Vagina (tissue), 2 donors: ENCODE data around the gene MIPEP.

ENCODE experiments used
- CTCF ChIP-seq, 3 experiments: fragments of 450-650 bp in 2 of 3; fragments of 200-600 bp in 1 of 3; sonication (generic) in 1 of 3; IDR thresholded peaks; one replicate each; pipeline ENCODE4 v1.5.1; 2017 to 2019; ENCODE audit warnings: antibody characterized with exemption in 3 of 3, mild to moderate bottlenecking in 2 of 3, moderate library complexity in 2 of 3
- POLR2A ChIP-seq, 2 donors: fragments of 450-650 bp; IDR thresholded peaks; one replicate each; pipeline ENCODE4 v1.6.1; 2017; ENCODE audit warnings: antibody characterized with exemption in 2 of 2, mild to moderate bottlenecking in 2 of 2, moderate library complexity in 2 of 2
- POLR2AphosphoS5 ChIP-seq, 2 donors: sonication (generic); formaldehyde crosslinking; IDR thresholded peaks; one replicate each; pipeline ENCODE4 v1.9.0; 2017; ENCODE audit warnings: antibody characterized with exemption in 2 of 2, mild to moderate bottlenecking in 2 of 2, low read depth in 1 of 2; ENCODE audit not compliant: insufficient read depth in 1 of 2

DNA sequence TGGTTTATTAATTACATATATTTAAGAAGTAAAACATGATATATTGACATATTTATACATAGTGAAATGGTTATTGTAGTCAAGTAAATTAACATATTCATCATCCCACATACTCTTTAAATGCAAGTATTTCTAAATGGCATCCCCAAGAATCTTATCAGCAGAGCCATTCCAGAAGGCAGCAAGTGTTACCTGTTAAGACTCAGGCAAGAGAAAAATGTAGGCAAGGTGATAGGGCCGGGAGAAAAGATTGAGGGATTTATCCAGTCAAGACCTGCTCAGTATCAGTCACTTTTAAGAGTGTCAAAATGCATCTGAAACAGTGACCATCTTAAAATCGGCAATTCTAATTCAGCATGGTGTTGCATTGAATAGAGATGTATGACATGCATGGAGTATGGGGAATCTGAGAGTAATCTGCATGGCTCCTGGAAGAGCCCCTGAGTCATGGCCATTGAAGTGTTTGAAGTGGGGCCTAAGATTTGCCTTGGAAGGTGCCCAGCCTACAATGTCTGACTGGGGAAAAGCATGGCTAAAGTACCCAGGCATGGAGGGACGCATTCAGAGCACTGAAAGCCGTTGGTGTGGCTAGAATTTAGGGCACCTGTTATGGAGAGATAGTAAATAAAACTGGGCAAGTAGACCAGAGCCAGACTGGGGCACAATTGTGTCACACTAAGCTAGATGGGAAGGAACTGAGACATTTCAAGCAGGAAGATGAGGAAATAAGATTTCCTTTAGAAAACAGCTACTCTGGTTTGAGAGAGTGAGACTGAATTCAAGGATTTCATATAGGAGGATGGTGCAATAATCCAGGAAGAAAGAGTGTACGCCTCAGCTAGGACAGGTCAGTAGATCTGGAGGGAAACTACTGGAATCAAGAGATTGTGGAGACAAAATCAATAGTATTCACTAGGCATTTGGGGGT is 33.1 kb upstream of the MIPEP start:
- TF ChIP-seq POLR2AphosphoS5 (IDR thresholded peaks at IDR 0.05; ENCODE audit: insufficient read depth in 1 of 2, low read depth in 1 of 2) (no peak), CTCF (IDR thresholded peaks at IDR 0.05) (no peak), POLR2A (IDR thresholded peaks at IDR 0.05) (no peak)
